Fibroblast of pulmonary artery (primary cell): ENCODE measurements around the gene CADPS.

Experiments used
- DNase-seq: peaks from one replicate; pipeline ENCODE4 v3.0.0-alpha.2; 2010; ENCODE audit warnings: low read depth
- H3K4me3 ChIP-seq: replicated peaks from 2 replicates; pipeline ENCODE4 v1.5.1; 2011; ENCODE audit warnings: low read depth, mild to moderate bottlenecking, control low read depth, low read length, moderate library complexity
- CTCF ChIP-seq: IDR thresholded peaks from 2 replicates; pipeline ENCODE4 v1.5.1; 2011; ENCODE audit warnings: mild to moderate bottlenecking, control low read depth, low read length, inconsistent platforms; ENCODE audit errors: missing control alignments

Gene CADPS

GRCh38 chr3:62888778-62889177, 13.6 kb upstream of the CADPS start:
- no peak overlapping the region for H3K4me3 ChIP-seq
- no peak for DNase-seq
- no peak for TF ChIP-seq CTCF

DNA sequence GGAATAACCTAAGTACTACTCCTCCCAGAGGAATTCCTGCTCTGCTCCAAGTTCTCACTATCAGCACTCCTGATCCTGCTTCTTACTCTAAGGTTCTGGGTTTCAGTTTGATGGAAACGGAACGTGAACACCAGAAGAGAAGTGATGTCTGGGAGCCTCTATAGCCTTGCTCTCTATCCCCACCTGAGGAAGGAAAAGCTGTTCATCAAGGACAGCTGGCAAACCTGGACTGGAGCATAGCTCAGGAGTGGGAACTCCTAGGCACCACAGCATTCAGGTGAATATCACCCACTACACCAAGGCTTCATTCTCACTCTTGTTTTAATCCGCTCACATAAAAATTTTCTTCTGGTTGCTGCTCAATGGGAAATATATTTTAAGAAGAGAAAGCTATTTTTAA, 13.0 kb upstream of the CADPS start:
- no peak for TF ChIP-seq CTCF
- no peak for DNase-seq
- H3K4me3 ChIP-seq = no peak overlapping the region

- DNase-seq = no peak
- TF ChIP-seq CTCF = no peak
- no peak overlapping the region for H3K4me3 ChIP-seq
These were observed 9.9 kb upstream of the CADPS start for GRCh38 chr3:62885136-62885535.

DNA sequence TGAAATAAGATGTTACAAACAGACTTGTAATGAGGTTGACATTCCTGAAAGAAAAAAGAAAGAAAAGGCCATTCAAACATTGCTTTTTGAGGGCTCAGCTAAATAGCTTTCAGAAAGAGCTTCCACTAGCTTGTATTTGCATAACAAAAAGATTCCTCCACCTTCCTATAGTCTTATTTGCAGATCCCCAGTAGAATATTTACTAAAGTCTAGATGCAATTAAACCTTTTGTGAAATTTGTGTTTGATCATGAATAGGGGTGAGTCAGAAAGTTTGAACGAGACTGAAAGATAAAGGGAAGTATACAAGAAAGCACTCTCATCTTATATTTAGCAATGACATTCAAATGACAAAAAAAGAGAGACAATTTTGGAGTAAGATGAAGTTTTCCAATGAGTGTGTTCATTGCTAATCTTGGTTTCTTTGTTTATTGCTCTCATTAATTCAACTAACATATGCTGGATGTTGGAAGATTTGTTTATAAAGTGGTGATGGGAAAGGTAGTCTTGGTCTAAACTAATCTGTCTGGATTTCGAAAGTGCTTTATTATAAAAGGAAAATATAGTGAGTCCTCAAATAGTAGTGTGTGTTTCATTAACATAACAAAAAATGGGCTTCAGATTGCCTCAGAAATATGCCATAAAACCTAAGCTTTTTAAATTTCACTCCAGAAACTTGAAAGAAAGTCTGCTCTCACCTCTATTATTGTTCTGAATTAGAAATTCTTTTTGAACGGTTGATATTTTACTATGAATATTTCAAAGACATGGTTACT, 9.1 kb upstream of the CADPS start:
- no peak overlapping the region for H3K4me3 ChIP-seq
- DNase-seq = no peak
- TF ChIP-seq CTCF = no peak

- TF ChIP-seq CTCF = no peak
- DNase-seq = no peak
- H3K4me3 ChIP-seq = no peak overlapping the region
These were observed 7.5 kb upstream of the CADPS start for GRCh38 chr3:62882676-62883200.

DNA sequence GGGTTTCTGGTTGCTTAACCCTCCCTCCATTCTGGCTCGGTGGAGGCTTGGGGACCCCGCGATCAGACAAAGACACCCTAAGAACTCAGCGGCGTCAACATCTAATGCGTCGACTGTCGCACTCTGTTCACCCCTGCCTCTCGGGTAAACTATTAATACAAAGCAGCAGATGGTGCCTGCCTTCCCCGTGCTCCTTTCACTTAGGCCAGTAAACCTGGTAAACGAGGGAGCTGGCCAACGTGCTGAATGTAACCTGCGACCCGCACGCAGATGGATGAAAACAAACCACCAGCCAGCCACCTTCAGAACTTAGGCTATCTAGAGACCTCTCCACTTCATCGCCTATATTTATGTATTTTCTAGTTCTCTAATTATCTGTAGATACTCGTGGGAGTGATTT, 848 bp upstream of the CADPS start:
- TF ChIP-seq CTCF = no peak
- peak; percentile 60 for DNase-seq
- no peak overlapping the region for H3K4me3 ChIP-seq

GRCh38 chr3:62875558-62876002, 364 bp upstream of the CADPS start:
- H3K4me3 ChIP-seq = no peak overlapping the region
- DNase-seq = no peak
- TF ChIP-seq CTCF = no peak
